NT2/D1 (cell line): ENCODE data around the gene MYPN.

Experiments used
- SUZ12 ChIP-seq: IDR thresholded peaks from 2 replicates; pipeline ENCODE4 v1.6.1; 2011; ENCODE audit not compliant: insufficient read length, insufficient read depth; ENCODE audit errors: extremely low read depth
- YY1 ChIP-seq: IDR thresholded peaks from 2 replicates; pipeline ENCODE4 v1.6.1; 2011; ENCODE audit not compliant: insufficient read length, insufficient read depth
- ZNF274 ChIP-seq: IDR thresholded peaks from 2 replicates; pipeline ENCODE4 v1.6.1; 2011; ENCODE audit warnings: mild to moderate bottlenecking, low read depth, low read length

DNA sequence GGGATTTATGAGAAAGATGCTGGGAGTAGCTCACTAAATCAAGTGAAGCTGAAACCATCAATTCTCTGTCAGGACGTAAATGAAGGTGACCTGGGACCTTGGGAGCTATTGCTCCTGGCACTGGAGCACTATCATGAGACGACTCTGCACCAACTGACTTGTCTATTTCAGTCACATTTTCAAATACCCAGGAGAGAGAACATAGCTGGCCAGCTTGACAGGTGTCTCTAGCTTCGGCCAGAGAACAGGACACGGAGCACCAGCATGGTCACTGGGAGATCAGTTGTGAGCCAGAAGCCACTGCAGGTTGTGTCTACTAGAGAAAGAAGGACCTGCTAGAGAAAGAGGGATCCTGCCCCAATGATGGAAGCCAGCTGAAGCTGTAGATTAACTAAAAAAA is 140.0 kb downstream of the MYPN start:
- TF ChIP-seq ZNF274 (no peak), YY1 (no peak), SUZ12 (no peak)
